H1 (cell line): ENCODE measurements around the gene GLCE. TPM values are rescaled to one million over a fixed set of nuclear protein-coding genes. Genes with fewer than 3 reads are reported as not detected.

ENCODE experiments used
- CTCF ChIA-PET: fragments of 300-600 bp; sonication (Branson Sonifier 250); formaldehyde crosslinking; loops from one replicate; lab custom pipeline; 2021; ENCODE audit not compliant: partially characterized antibody; lab: Charles Lee
- POLR2A ChIA-PET: fragments of 300-600 bp; sonication (Branson Sonifier 250); formaldehyde crosslinking; loops from one replicate; lab custom pipeline; 2021; ENCODE audit warnings: inconsistent platforms; ENCODE audit not compliant: partially characterized antibody; lab: Charles Lee
- DNase-seq, 2 experiments: peaks; one replicate each; pipeline versions ENCODE4 v3.0.0 to v3.0.0-alpha.2; 2010 to 2022; ENCODE audit warnings: low spot score in 2 of 2, low read depth in 1 of 2, mixed read lengths in 1 of 2
- FAIRE-seq: peaks from 2 replicates; lab custom pipeline; 2011; peaks lifted over from hg19 to GRCh38; lab: Jason Lieb, UNC
- H2AFZ ChIP-seq: 2 replicates; pipeline ENCODE4 v1.8.1; 2012; ENCODE audit warnings: low read length, inconsistent platforms
- H2AK5ac ChIP-seq: 2 replicates; pipeline ENCODE4 v1.6.1; 2013; ENCODE audit warnings: low read depth, low read length
- H2BK120ac ChIP-seq: replicated peaks from 2 replicates; pipeline ENCODE3; 2013; ENCODE audit warnings: low read depth, low read length, inconsistent platforms
- H2BK12ac ChIP-seq: 2 replicates; pipeline ENCODE4 v1.6.1; 2013; ENCODE audit warnings: low read depth, low read length
- H2BK15ac ChIP-seq: 2 replicates; pipeline ENCODE4 v1.6.1; 2013; ENCODE audit warnings: low read length
- H2BK20ac ChIP-seq: 2 replicates; pipeline ENCODE4 v1.6.1; 2013; ENCODE audit warnings: low read length
- H2BK5ac ChIP-seq: 2 replicates; pipeline ENCODE4 v1.6.1; 2013; ENCODE audit warnings: low read depth, low read length
- H3K14ac ChIP-seq: 2 replicates; pipeline ENCODE4 v1.6.1; 2013; ENCODE audit warnings: inconsistent platforms; ENCODE audit not compliant: insufficient read length
- H3K18ac ChIP-seq: 2 replicates; pipeline ENCODE4 v1.6.1; 2013; ENCODE audit warnings: low read length; ENCODE audit errors: extremely low read depth
- H3K23ac ChIP-seq: 2 replicates; pipeline ENCODE4 v1.6.1; 2013; ENCODE audit warnings: inconsistent platforms; ENCODE audit not compliant: insufficient read length
- H3K23me2 ChIP-seq: 2 replicates; pipeline ENCODE4 v1.6.1; 2013; ENCODE audit warnings: low read depth, low read length
- H3K27ac ChIP-seq: 2 replicates; pipeline ENCODE4 v1.6.1; 2011; ENCODE audit warnings: low read depth, low read length, inconsistent platforms
- H3K27me3 ChIP-seq, 4 experiments: replicated peaks in 1 of 4; 1 replicate in 1 of 4; 2 replicates in 3 of 4; pipeline versions ENCODE4 v1.6.1 to v1.8.1; 2011 to 2013; ENCODE audit warnings: low read length in 3 of 4, mild to moderate bottlenecking in 3 of 4, inconsistent platforms in 2 of 4, mixed read lengths in 2 of 4, moderate library complexity in 1 of 4; ENCODE audit not compliant: control insufficient read depth in 3 of 4, insufficient read depth in 3 of 4; ENCODE audit errors: extremely low read depth in 1 of 4
- H3K36me3 ChIP-seq, 4 experiments: 2 replicates each; pipeline versions ENCODE4 v1.6.1 to v1.8.1; 2011 to 2013; ENCODE audit warnings: mild to moderate bottlenecking in 4 of 4, low read length in 3 of 4, moderate library complexity in 2 of 4, control low read depth in 1 of 4, inconsistent platforms in 1 of 4; ENCODE audit not compliant: insufficient read depth in 4 of 4, control insufficient read depth in 2 of 4
- H3K4ac ChIP-seq: replicated peaks from 2 replicates; pipeline ENCODE3; 2013; ENCODE audit warnings: low read length, low read depth, mixed read lengths, inconsistent platforms; ENCODE audit not compliant: insufficient read length
- H3K4me1 ChIP-seq, 4 experiments: replicated peaks in 1 of 4; 1 replicate in 1 of 4; 2 replicates in 3 of 4; pipeline versions ENCODE4 v1.6.1 to v1.8.1; 2011 to 2013; ENCODE audit warnings: low read length in 3 of 4, inconsistent platforms in 2 of 4, mixed read lengths in 1 of 4; ENCODE audit not compliant: insufficient read depth in 4 of 4, control insufficient read depth in 3 of 4
- H3K4me2 ChIP-seq, 2 experiments: 2 replicates each; pipeline versions ENCODE4 v1.6.1 to v1.8.1; 2011 to 2013; ENCODE audit warnings: low read depth in 2 of 2, low read length in 2 of 2, control low read depth in 1 of 2, inconsistent platforms in 1 of 2, mild to moderate bottlenecking in 1 of 2; ENCODE audit not compliant: insufficient read depth in 1 of 2
- H3K4me3 ChIP-seq, 4 experiments: fragments of 200-600, 300-600 bp in 1 of 4; sonication (generic), shearing (Covaris generic), sonication (Bioruptor Twin) in 1 of 4; 2 replicates each; pipeline versions ENCODE4 v1.5.1 to v1.8.1; 2011 to 2016; ENCODE audit warnings: low read length in 4 of 4, low read depth in 3 of 4, control low read depth in 2 of 4, inconsistent platforms in 2 of 4, mild to moderate bottlenecking in 2 of 4, mixed read lengths in 1 of 4, moderate library complexity in 1 of 4; ENCODE audit not compliant: insufficient read depth in 2 of 4; ENCODE audit errors: extremely low read depth in 1 of 4
- H3K56ac ChIP-seq: replicated peaks from 2 replicates; pipeline ENCODE3; 2013; ENCODE audit warnings: low read depth, mild to moderate bottlenecking, mixed read lengths, low read length, inconsistent platforms; ENCODE audit not compliant: insufficient read length
- H3K79me1 ChIP-seq: 2 replicates; pipeline ENCODE4 v1.6.1; 2013; ENCODE audit warnings: low read depth, low read length, control low read depth
- H3K79me2 ChIP-seq, 2 experiments: 2 replicates each; pipeline versions ENCODE4 v1.6.1 to v1.8.1; 2012 to 2013; ENCODE audit warnings: low read length in 2 of 2, mild to moderate bottlenecking in 2 of 2, inconsistent platforms in 1 of 2; ENCODE audit not compliant: insufficient read depth in 2 of 2, control insufficient read depth in 1 of 2
- H3K9ac ChIP-seq, 4 experiments: replicated peaks in 1 of 4; 1 replicate in 1 of 4; 2 replicates in 3 of 4; pipeline versions ENCODE4 v1.6.1 to v1.8.1; 2011 to 2013; ENCODE audit warnings: low read depth in 3 of 4, low read length in 3 of 4, control low read depth in 2 of 4, mild to moderate bottlenecking in 2 of 4, moderate library complexity in 2 of 4, inconsistent platforms in 1 of 4; ENCODE audit errors: extremely low read depth in 1 of 4
- H3K9me3 ChIP-seq, 2 experiments: 2 replicates each; pipeline versions ENCODE4 v1.6.1 to v1.8.1; 2012 to 2013; ENCODE audit warnings: mild to moderate bottlenecking in 2 of 2, moderate library complexity in 2 of 2, control low read depth in 1 of 2, inconsistent platforms in 1 of 2, low read depth in 1 of 2, low read length in 1 of 2, mixed read lengths in 1 of 2; ENCODE audit not compliant: insufficient read depth in 2 of 2
- H4K20me1 ChIP-seq, 2 experiments: replicated peaks in 1 of 2; 2 replicates each; pipeline versions ENCODE3 to v1.8.1; 2011 to 2013; ENCODE audit warnings: inconsistent platforms in 2 of 2, low read length in 2 of 2, mild to moderate bottlenecking in 1 of 2; ENCODE audit not compliant: insufficient read depth in 2 of 2, control insufficient read depth in 1 of 2
- H4K5ac ChIP-seq: 2 replicates; pipeline ENCODE4 v1.6.1; 2013; ENCODE audit warnings: low read length, low read depth, mixed read lengths, inconsistent platforms; ENCODE audit not compliant: insufficient read length
- H4K8ac ChIP-seq: 2 replicates; pipeline ENCODE4 v1.8.0; 2013; ENCODE audit warnings: mild to moderate bottlenecking, moderate library complexity, low read length, inconsistent platforms; ENCODE audit not compliant: insufficient read depth; ENCODE audit errors: extremely low read depth
- H4K91ac ChIP-seq: replicated peaks from 2 replicates; pipeline ENCODE3; 2013; ENCODE audit warnings: low read length, mixed read lengths, inconsistent platforms; ENCODE audit not compliant: insufficient read length
- HDAC2 ChIP-seq, 2 experiments: fragments of 300-600 bp in 1 of 2; sonication (generic) in 1 of 2; IDR thresholded peaks; 2 replicates each; pipeline ENCODE4 v1.6.1; 2011 to 2012; ENCODE audit warnings: low read depth in 2 of 2, low read length in 2 of 2, mild to moderate bottlenecking in 2 of 2, moderate library complexity in 2 of 2, borderline replicate concordance in 1 of 2, inconsistent platforms in 1 of 2
- POU5F1 ChIP-seq: IDR thresholded peaks from 2 replicates; pipeline ENCODE4 v1.6.1; 2011; ENCODE audit warnings: low read depth, mild to moderate bottlenecking, low read length, moderate library complexity
- RNF2 ChIP-seq: fragments of 200-900, 300-1000 bp; sonication (generic); IDR thresholded peaks from 2 replicates; pipeline ENCODE4 v1.7.1; 2016; ENCODE audit warnings: borderline replicate concordance, low read depth, mild to moderate bottlenecking, antibody characterized with exemption, low read length; ENCODE audit not compliant: poor library complexity, severe bottlenecking; ENCODE audit errors: missing control alignments
- SAP30 ChIP-seq: fragments of 300-600 bp; sonication (generic); IDR thresholded peaks from 2 replicates; pipeline ENCODE4 v1.7.1; 2012; ENCODE audit warnings: low read length, moderate library complexity, mild to moderate bottlenecking, inconsistent platforms; ENCODE audit not compliant: insufficient read depth, insufficient replicate concordance
- WGBS, 2 experiments: shearing (Covaris generic) in 1 of 2; methylation state at CpG; one replicate each; pipeline versions ENCODE4 v1.1.6 to v1.1.7; 2013 to 2015; ENCODE audit warnings: low lambda C conversion rate in 2 of 2, mixed read lengths in 2 of 2, inconsistent platforms in 1 of 2, low coverage in 1 of 2, missing lambda C conversion rate in 1 of 2; ENCODE audit not compliant: insufficient replicate concordance in 2 of 2, insufficient coverage in 1 of 2, insufficient read length in 1 of 2; ENCODE audit errors: extremely low coverage in 1 of 2, missing lambda C conversion rate in 1 of 2; 5-methylcytosine and 5-hydroxymethylcytosine counted together
- polyA plus RNA-seq, 7 experiments: library from polyadenylated mRNA; depleted of rRNA in 3 of 7; stranded (reverse) in 5 of 7; unstranded in 2 of 7; fragments of >200 nt in 5 of 7; fragments of 200-250 nt in 2 of 7; gene quantifications; 1 replicate in 5 of 7; 2 replicates in 1 of 7; 4 replicates in 1 of 7; pipeline versions ENCODE4 v1.2.1 to v1.2.3, GENCODE V29; 2011 to 2013; ENCODE audit warnings: missing spikeins in 2 of 7, mixed read lengths in 2 of 7
- total RNA-seq: library from RNA; stranded (reverse); fragmentation: NEBNext Ultra II Directional; extraction: Animal tissue kit (Norgen Biotek cat#: 25700); gene quantifications from 2 replicates; pipeline ENCODE4 v1.2.1, GENCODE V29; 2021
- TF ChIP-seq, protein P1 (sequence below): IDR thresholded peaks from 2 replicates; pipeline ENCODE4 v1.6.1; 2011; ENCODE audit warnings: low read depth, mild to moderate bottlenecking, low read length; ENCODE audit not compliant: insufficient read depth

Gene GLCE
- total and polyA plus RNA-seq, 2 of the 8 experiments (the other 6 are each of a cell fraction or from before 2014, with no cell fraction given): 17.1 to 22.7 TPM

DNA sequence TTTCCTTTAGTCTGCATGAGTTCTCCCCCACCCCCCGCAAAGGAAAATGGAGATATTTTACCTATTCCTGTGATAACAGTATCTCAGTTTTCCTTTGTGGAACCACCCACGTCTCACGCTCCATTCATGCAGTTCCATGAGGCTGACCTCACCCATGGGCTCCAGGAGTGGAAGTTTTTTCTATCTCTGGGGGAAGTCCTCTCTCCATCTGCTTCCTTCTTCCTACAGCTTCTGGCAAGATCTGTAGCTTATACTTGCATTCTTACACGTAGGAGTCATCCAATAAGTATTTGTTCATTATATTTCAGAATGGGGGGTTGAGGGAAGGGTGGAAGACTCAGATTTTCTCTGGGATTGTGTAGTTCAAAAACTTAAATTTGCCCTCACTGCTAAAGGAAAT lies 5.8 kb upstream of the GLCE start:
- H4K91ac ChIP-seq: no peak overlapping the region
- H3K4me1 ChIP-seq: peaks cover 0 to 9% (median 1%) of the 10 kb centered on the region in 4 experiments; a peak in 4 of 7 replicates
- H2AK5ac ChIP-seq: no peak overlapping the region
- H2BK12ac ChIP-seq: no peak overlapping the region
- no peak overlapping the region for H3K9ac ChIP-seq
- no peak for DNase-seq
- H3K23me2 ChIP-seq: no peaks in the 10 kb centered on the region
- H4K20me1 ChIP-seq: no peaks in the 10 kb centered on the region
- H3K79me2 ChIP-seq: no peaks in the 10 kb centered on the region
- CTCF ChIA-PET: interaction anchor here (0.6 to 2.0 kb wide), 5 partner anchors 12 to 95 kb away, joined by 3 to 6 read pairs (median 4); no protein-coding TSS in a partner anchor
- WGBS, 2 experiments: 87% methylated on average over 4 of the region's 4 CpGs; no CpG with 5 or more reads in 1 of the 2 experiments
- H3K18ac ChIP-seq: no peak overlapping the region
- H3K79me1 ChIP-seq: no peaks in the 10 kb centered on the region
- H3K56ac ChIP-seq: no peak overlapping the region
- POLR2A ChIA-PET: no interaction called here
- H2BK120ac ChIP-seq: no peak overlapping the region
- H3K27ac ChIP-seq: no peak overlapping the region
- no peak overlapping the region for H3K4me3 ChIP-seq
- TF ChIP-seq RNF2: no peak
- TF ChIP-seq POU5F1: no peak
- TF ChIP-seq, protein P1, sequence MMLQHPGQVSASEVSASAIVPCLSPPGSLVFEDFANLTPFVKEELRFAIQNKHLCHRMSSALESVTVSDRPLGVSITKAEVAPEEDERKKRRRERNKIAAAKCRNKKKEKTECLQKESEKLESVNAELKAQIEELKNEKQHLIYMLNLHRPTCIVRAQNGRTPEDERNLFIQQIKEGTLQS: no peak
- no peak for TF ChIP-seq SAP30
- TF ChIP-seq HDAC2 (IDR thresholded peaks at IDR 0.05; ENCODE audit: borderline replicate concordance in 1 of 2, low read depth in 2 of 2, low read length in 2 of 2): no peak
- no peak overlapping the region for H2BK20ac ChIP-seq
- H2BK15ac ChIP-seq: no peak overlapping the region
- H2AFZ ChIP-seq: no peak overlapping the region
- H3K4me2 ChIP-seq: no peak overlapping the region
- no peak overlapping the region for H3K4ac ChIP-seq
- H4K5ac ChIP-seq: no peak overlapping the region
- FAIRE-seq: no peak
- H3K14ac ChIP-seq: no peak overlapping the region
- no peak overlapping the region for H3K23ac ChIP-seq
- H3K27me3 ChIP-seq: no peaks in the 10 kb centered on the region
- no peaks in the 10 kb centered on the region for H3K9me3 ChIP-seq
- H4K8ac ChIP-seq: no peak overlapping the region
- no peaks in the 10 kb centered on the region; a peak in 1 of 8 replicates for H3K36me3 ChIP-seq
- no peak overlapping the region for H2BK5ac ChIP-seq
